Measurements from ENCODE around the gene STAC2.
A peak's percentile ranks its signal among the peaks of the same experiment; 100 is the strongest.
"Not testable (repeated sequence)": the region's sequence is repeated elsewhere in the genome, so short reads cannot be mapped to it uniquely, and the experiment has no call there.

The STAC2 gene

GRCh38 chr17:39225308-39225958 is at the start of gene STAC2:
Gene STAC2 (minus strand): TSS chr17:39225945. CDS start chr17:39225502, 443 bp downstream.
- DNase-seq: no peak

- no peak for DNase-seq
Measured at GRCh38 chr17:39271546-39271945, 45.8 kb upstream of the STAC2 start.

DNA sequence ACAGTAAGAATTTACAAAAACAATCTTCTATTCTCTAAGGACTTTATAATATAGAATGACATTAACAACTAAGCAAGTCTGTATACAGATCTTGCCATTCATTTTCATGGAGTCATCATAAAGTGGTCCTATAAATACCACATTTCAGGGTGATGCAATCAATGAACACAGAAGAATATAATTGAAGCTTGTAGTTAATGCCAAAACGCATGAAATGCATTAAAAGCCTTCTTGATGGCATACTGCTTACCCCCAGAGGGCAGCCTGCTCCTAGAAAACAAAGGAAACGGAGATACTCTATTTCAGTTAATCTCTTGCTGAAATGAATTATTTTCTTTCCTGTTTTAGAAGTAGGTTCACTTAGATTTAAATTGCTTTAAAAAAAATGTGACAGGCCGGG is 45.2 kb upstream of the STAC2 start:
- no peak for DNase-seq

- DNase-seq: no peak
Measured at GRCh38 chr17:39264119-39264518, 38.4 kb upstream of the STAC2 start.

DNA sequence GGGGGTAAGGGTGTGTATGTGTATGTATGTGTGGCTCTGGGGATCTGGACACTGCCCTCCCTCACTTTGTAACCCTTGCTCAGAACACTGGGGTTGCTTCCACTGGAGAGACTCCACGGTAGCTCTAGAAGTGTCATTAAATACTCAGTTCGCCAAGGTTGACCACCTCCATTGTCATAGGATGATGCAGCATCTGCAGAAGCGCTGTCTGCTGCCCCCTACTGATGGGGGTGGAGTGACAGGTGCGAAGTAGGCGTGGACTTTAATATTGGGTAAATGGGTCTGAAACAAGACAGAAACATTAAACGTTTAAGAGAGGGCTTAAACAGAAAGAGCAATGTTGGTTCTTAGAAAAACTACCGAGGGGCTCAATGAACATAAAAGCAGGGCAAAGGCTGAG is 35.5 kb upstream of the STAC2 start:
- DNase-seq: no peak

- DNase-seq: no peak
Measured at GRCh38 chr17:39252788-39253460, 27.2 kb upstream of the STAC2 start.

DNA sequence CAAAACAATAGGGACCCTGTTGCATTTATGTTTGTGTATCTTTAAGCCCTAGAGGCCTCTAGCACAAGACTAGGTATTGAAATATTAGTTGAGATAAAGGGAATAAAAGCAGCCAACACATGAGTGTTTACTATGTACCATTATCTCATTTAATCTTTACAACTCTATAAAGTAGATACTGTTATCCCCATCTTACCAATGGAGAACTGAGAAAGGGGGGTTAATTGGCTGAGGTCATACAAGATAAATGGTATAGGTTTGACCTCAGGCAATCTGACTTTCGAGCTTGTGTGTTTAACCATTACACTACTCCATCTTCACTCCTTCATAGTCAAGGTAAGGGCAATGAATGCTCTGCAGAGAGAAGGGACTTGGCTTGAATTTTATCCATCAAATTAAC is 26.3 kb upstream of the STAC2 start:
- DNase-seq: no peak

- DNase-seq: not testable (repeated sequence)
Measured at GRCh38 chr17:39250076-39250475, 24.3 kb upstream of the STAC2 start.

- DNase-seq: no peak
Measured at GRCh38 chr17:39246274-39246673, 20.5 kb upstream of the STAC2 start.

DNA sequence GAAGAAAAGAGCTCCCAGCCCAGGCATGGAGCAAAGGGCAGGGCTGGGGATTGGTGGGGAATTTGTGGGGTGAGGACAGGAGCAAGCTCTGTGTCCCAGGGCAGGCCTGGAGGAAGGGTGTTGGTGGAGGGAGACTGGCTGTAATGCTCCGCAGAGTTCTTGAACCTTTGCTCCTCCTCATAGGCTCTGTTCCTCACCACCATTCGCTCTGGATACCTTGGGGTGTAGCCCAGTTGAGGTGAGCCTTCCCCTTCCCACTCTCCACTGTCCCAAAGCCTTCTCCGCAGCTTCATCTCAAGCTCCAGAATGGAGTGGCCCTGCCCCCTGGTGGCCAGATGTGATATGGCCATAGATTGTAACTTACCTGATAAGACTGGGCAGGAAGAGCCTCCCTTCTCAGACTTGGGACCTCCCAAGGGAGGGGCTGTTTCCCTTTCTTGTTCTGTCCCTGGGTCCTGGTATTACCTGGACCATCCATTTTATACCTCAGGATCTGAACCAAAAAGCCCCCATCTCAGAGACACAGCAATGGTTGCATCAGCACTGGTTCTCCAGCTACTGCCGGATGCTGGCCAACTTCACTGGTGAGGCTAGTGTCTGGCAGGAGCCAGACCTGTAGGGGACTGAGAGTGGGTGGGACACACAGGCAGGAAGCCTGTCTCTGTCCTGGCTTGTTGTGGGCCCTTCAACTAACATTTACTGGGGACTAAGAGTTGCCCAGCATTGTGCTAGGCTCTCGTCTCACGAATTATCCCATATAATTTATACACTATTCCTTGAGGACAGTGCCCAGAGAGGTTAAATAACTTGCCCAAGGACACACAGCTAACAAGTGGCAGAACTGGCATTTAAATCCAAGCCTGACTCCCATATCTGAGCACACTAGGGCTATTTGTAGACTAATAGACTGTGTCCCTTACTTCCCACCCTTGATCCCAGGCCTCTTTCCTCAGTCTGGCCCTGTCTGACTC is 19.1 kb upstream of the STAC2 start:
- peak; percentile 37 for DNase-seq

GRCh38 chr17:39244016-39244599 is 18.4 kb upstream of the STAC2 start:
- DNase-seq: no peak

DNA sequence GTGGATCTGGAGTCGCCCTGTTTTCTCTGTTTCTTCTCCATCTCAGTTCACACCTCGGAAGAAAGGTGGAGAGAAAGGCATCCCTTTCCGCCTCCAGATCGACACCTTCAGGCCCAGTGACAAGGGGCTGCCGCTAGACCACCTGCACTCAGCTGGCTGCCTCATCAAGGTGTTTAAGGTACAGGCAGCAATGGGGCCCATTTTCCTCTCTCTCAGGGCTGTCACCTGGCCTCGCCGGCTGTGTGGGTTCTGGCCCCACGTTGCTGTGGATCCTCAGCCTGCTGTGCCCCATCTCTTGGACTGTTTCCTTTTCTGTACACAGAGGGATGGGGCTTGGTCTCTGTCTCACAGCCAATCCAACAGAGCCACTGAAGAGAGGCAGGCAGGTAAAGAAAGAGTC is 17.4 kb upstream of the STAC2 start:
- DNase-seq: no peak

- no peak for DNase-seq
Measured at GRCh38 chr17:39240631-39241030, 14.9 kb upstream of the STAC2 start.

DNA sequence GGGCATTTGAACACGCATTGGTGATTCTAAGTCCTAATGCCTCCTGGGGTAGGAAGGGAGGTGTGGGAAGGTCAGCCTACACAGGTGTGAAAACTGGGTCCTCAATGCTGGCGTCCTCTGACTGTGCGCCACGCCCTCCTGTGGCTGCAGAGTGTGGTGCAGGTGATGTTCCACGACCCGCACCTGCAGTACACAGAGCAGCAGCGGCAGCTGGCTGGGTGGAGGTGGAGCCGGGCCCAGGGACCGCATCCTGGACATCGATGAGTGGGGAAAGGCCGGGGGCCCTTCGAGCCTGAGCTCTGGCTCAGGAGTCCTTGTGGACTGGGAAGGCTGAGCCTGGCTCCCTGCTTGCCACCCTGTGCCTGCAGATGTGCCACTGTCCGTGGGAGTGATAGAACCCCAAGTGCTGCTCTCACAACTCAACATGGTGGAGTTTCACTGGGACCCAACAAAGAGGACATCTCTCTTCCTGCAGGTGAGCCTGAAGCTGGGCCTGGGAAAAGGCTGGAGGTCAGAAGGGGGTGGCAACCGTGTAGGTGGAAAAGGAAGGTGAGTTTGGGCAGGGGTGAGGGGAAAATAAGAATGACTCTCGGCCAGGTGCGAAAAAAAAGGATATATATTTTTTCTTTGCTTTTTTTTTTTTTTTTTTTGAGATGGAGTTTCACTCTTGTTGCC is 14.0 kb upstream of the STAC2 start:
- DNase-seq: no peak

- DNase-seq: no peak
Measured at GRCh38 chr17:39238311-39238972, 12.7 kb upstream of the STAC2 start.

DNA sequence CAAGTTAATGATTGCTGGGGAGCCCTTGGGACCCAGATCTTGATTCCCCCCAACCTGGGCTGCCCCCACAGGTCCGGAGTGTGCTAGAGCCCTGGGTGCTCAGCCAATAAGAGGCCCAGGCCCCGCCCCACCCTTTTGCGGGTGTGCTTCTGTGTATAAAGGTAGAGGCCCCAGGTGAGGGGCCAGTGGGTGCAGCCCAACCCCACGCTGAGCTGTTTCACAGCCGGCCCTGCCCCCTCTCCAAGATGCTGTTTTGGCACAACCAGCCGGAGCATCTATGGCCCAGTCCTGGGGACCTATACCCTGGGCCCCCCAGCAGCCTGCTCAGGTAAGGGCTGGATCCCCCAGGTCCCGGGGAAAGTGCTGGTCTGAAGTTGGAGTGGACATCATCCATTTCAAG is 11.8 kb upstream of the STAC2 start:
- DNase-seq: no peak

- no peak for DNase-seq
Measured at GRCh38 chr17:39236981-39237441, 11.3 kb upstream of the STAC2 start.

- DNase-seq: no peak
Measured at GRCh38 chr17:39236450-39236927, 10.7 kb upstream of the STAC2 start.

DNA sequence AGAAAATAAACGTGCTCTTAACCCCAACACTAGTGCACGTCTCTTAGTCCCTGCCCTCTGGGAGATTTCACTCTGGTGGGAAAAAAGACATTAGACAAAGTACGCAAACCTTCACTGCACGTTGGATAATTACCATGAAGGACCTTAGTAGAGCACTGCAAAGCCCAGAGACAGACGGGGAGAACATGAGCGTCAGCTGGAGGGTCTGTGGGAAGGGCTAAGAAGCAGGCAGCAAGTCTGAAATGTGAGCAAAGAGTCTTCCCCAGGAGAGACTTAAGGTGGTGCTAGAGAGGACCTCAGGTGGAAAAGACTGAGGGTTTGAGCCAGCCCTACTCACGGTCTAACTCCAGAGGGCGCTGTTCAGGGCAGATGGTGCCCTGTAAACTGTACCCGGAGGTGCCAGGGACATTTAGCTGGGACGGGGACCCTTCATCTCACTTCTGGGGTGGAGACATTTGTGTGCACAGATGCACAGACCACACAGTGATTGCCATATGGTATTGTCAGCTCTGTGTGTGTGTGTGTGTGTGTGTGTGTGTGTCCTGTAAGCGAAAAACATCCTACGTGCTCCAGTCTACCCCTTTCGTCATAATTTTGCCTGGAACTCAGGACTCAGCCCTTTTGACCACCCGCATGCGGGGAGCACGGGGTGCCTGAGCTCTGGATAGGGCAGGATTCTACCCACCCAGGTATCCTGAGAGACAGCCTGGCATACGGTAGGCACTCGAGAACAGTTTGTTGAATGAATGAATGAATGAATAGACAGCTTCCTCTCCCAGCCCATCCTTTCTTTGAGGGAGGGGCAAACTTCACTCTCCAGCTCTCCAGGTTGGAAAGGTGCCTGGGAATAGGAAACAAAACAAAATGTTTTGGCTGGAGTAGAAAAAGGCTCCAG is 10.1 kb upstream of the STAC2 start:
- DNase-seq: no peak
